22Rv1 (cell line): ENCODE results near the gene KHDC4.

Source experiments
- ZFX ChIP-seq: fragments of 450-650 bp; IDR thresholded peaks from 2 replicates; pipeline ENCODE4 v1.6.1; 2017; ENCODE audit warnings: antibody characterized with exemption, borderline replicate concordance
- TF ChIP-seq, protein P1 (sequence below): fragments of 450-650 bp; IDR thresholded peaks from 2 replicates; pipeline ENCODE4 v1.5.1; 2017; ENCODE audit warnings: mild to moderate bottlenecking

DNA sequence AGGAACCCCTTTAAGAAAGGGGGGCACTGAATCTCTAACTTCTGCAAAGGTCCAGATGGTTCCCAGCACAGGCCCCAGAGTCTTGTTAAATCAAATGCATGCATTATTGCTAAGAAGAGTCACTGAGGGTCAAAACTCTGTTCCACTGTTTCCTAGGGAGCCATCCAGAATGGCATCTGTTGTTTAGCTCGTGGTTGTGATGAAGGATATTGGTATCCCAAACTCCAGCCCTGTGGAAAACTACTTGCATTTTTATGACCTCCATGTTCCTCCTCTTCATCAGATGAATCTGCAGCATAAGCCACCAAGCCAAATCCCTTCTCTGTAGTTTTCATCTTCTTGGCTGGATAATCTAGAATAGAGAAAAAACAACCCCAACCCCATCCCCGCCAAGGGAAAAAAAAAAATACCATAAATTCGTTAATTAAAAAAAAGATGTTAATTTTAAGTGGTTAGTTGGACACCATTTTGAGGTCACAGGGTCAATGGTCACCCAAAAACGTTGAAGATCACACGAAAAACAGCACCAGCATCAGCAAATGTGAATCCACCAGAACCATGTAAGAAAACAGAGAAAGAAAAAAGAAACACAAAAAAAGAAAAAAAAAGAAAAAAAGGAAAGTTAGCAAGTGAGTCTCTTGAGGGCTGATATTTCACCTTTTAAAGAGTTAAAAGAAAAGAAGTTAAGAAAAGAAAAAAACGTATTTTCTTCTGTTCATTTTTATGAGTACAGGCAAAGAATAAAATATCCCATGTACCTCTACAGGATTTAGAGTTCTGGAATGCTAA lies 20.1 kb downstream of the KHDC4 start:
- TF ChIP-seq, protein P1, sequence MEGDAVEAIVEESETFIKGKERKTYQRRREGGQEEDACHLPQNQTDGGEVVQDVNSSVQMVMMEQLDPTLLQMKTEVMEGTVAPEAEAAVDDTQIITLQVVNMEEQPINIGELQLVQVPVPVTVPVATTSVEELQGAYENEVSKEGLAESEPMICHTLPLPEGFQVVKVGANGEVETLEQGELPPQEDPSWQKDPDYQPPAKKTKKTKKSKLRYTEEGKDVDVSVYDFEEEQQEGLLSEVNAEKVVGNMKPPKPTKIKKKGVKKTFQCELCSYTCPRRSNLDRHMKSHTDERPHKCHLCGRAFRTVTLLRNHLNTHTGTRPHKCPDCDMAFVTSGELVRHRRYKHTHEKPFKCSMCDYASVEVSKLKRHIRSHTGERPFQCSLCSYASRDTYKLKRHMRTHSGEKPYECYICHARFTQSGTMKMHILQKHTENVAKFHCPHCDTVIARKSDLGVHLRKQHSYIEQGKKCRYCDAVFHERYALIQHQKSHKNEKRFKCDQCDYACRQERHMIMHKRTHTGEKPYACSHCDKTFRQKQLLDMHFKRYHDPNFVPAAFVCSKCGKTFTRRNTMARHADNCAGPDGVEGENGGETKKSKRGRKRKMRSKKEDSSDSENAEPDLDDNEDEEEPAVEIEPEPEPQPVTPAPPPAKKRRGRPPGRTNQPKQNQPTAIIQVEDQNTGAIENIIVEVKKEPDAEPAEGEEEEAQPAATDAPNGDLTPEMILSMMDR, result no peak
- TF ChIP-seq ZFX, result no peak
